Ovary (tissue), 3 donors: ENCODE results near the gene MAP4K2.
A peak's percentile ranks its signal among the peaks of the same experiment; 100 is the strongest.

Experiments used
- EP300 ChIP-seq: sonication (generic); formaldehyde crosslinking; IDR thresholded peaks from one replicate; pipeline ENCODE4 v1.6.1; 2017; ENCODE audit warnings: antibody characterized with exemption
- TF ChIP-seq, protein P1 (sequence below), 3 donors: fragments of 450-650 bp in 2 of 3; fragments of 200-600 bp in 1 of 3; IDR thresholded peaks; one replicate each; pipeline versions ENCODE4 v1.5.1 to v1.8.0; 2016 to 2022; ENCODE audit warnings: antibody characterized with exemption in 3 of 3, mild to moderate bottlenecking in 1 of 3
- donor health status: DM: no; HTN: no; CAD: no.

DNA sequence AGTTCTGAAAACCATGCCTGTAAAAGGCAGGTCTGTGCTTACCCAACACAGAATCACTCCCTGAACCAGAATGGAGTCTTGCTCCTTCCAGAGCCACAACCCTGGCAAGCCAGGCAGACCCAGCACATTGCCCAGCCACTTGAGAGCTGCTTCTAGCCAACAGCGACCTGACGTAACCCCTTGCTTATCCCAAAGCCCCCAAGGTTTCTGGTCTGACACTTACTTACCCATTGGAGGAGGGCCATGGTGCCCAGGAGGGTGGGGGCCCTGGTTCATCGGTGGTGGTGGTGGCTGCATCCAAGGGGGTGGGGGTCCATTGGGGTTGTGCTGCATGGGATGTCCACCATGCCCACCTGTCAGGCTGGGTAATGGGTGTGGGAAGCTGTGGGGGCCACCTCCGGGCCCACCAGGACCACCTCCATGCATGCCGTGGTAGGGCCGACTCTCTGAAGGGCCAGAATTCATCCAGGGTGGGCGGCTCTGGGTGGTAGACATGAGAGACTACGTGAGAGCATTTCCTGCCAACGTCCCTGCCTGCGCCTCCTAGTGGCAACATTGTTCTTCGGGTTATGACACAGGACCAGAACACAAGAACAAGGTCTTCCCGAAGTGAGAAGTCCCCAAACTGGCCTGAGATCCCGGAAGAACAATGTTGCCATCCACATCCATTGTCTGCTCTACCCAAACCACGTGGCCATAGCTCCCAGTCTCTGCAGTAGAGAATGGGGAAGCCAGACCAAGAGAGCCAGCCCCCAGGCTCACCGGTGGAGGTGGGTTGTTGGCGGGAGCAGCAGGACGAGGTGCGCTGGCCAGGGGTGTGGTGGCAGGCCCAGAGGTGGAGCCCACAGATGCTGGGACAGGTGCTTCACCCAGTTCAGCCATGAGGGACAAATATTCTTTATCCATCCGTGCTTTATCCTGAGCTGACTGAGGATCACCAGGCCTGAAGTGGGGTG lies 35.4 kb downstream of the MAP4K2 start:
- TF ChIP-seq, protein P1, sequence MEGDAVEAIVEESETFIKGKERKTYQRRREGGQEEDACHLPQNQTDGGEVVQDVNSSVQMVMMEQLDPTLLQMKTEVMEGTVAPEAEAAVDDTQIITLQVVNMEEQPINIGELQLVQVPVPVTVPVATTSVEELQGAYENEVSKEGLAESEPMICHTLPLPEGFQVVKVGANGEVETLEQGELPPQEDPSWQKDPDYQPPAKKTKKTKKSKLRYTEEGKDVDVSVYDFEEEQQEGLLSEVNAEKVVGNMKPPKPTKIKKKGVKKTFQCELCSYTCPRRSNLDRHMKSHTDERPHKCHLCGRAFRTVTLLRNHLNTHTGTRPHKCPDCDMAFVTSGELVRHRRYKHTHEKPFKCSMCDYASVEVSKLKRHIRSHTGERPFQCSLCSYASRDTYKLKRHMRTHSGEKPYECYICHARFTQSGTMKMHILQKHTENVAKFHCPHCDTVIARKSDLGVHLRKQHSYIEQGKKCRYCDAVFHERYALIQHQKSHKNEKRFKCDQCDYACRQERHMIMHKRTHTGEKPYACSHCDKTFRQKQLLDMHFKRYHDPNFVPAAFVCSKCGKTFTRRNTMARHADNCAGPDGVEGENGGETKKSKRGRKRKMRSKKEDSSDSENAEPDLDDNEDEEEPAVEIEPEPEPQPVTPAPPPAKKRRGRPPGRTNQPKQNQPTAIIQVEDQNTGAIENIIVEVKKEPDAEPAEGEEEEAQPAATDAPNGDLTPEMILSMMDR (IDR thresholded peaks at IDR 0.05): peak; percentile 33 to 50 (median 47)
- TF ChIP-seq EP300: no peak
